Neural progenitor cell (in vitro differentiated cells): Measurements from ENCODE around the gene FCER2.

Experiments used
- CTCF ChIP-seq: fragments of 200-600 bp; sonication (generic); IDR thresholded peaks from 2 replicates; pipeline ENCODE4 v1.5.1; 2017; ENCODE audit warnings: antibody characterized with exemption, mild to moderate bottlenecking
- EZH2 ChIP-seq: fragments of 200-600 bp; sonication (generic); IDR thresholded peaks from 2 replicates; pipeline ENCODE4 v1.6.1; 2017; ENCODE audit warnings: antibody characterized with exemption, mild to moderate bottlenecking, moderate library complexity
- EZH2phosphoT487 ChIP-seq: fragments of 200-600 bp; sonication (generic); IDR thresholded peaks from 2 replicates; pipeline ENCODE4 v1.6.1; 2017; ENCODE audit warnings: antibody characterized with exemption

- TF ChIP-seq CTCF, result no peak
- no peak for TF ChIP-seq EZH2phosphoT487
- no peak for TF ChIP-seq EZH2
Observed at GRCh38 chr19:7720351-7720750, 18.4 kb upstream of the FCER2 start.
